CD4-positive, alpha-beta T cell treated with Interleukin-6 at 100 ng/mL for 8 hours (primary cell): ENCODE data around the gene PRR4.

Experiments used
- DNase-seq: peaks from one replicate; pipeline ENCODE4 v3.0.0-alpha.2; 2020; ENCODE audit warnings: mixed read lengths, low spot score

The PRR4 gene

GRCh38 chr12:10801741-10802140, 47.5 kb downstream of the PRR4 start:
- no peak for DNase-seq
